H1 (cell line): Measurements from ENCODE around the gene TNFRSF6B. TPM values are rescaled to one million over a fixed set of nuclear protein-coding genes. Genes with fewer than 3 reads are reported as not detected.

Experiments
- CTCF ChIA-PET: fragments of 300-600 bp; sonication (Branson Sonifier 250); formaldehyde crosslinking; loops from one replicate; lab custom pipeline; 2021; ENCODE audit not compliant: partially characterized antibody; lab: Charles Lee
- POLR2A ChIA-PET: fragments of 300-600 bp; sonication (Branson Sonifier 250); formaldehyde crosslinking; loops from one replicate; lab custom pipeline; 2021; ENCODE audit warnings: inconsistent platforms; ENCODE audit not compliant: partially characterized antibody; lab: Charles Lee
- DNase-seq, 2 experiments: peaks; one replicate each; pipeline versions ENCODE4 v3.0.0 to v3.0.0-alpha.2; 2010 to 2022; ENCODE audit warnings: low spot score in 2 of 2, low read depth in 1 of 2, mixed read lengths in 1 of 2
- FAIRE-seq: peaks from 2 replicates; lab custom pipeline; 2011; peaks lifted over from hg19 to GRCh38; lab: Jason Lieb, UNC
- H2AFZ ChIP-seq: 2 replicates; pipeline ENCODE4 v1.8.1; 2012; ENCODE audit warnings: low read length, inconsistent platforms
- H2AK5ac ChIP-seq: 2 replicates; pipeline ENCODE4 v1.6.1; 2013; ENCODE audit warnings: low read depth, low read length
- H2BK120ac ChIP-seq: replicated peaks from 2 replicates; pipeline ENCODE3; 2013; ENCODE audit warnings: low read depth, low read length, inconsistent platforms
- H2BK12ac ChIP-seq: 2 replicates; pipeline ENCODE4 v1.6.1; 2013; ENCODE audit warnings: low read depth, low read length
- H2BK15ac ChIP-seq: 2 replicates; pipeline ENCODE4 v1.6.1; 2013; ENCODE audit warnings: low read length
- H2BK20ac ChIP-seq: 2 replicates; pipeline ENCODE4 v1.6.1; 2013; ENCODE audit warnings: low read length
- H2BK5ac ChIP-seq: 2 replicates; pipeline ENCODE4 v1.6.1; 2013; ENCODE audit warnings: low read depth, low read length
- H3K14ac ChIP-seq: 2 replicates; pipeline ENCODE4 v1.6.1; 2013; ENCODE audit warnings: inconsistent platforms; ENCODE audit not compliant: insufficient read length
- H3K18ac ChIP-seq: 2 replicates; pipeline ENCODE4 v1.6.1; 2013; ENCODE audit warnings: low read length; ENCODE audit errors: extremely low read depth
- H3K23ac ChIP-seq: 2 replicates; pipeline ENCODE4 v1.6.1; 2013; ENCODE audit warnings: inconsistent platforms; ENCODE audit not compliant: insufficient read length
- H3K23me2 ChIP-seq: 2 replicates; pipeline ENCODE4 v1.6.1; 2013; ENCODE audit warnings: low read depth, low read length
- H3K27ac ChIP-seq: 2 replicates; pipeline ENCODE4 v1.6.1; 2011; ENCODE audit warnings: low read depth, low read length, inconsistent platforms
- H3K27me3 ChIP-seq, 4 experiments: replicated peaks in 1 of 4; 1 replicate in 1 of 4; 2 replicates in 3 of 4; pipeline versions ENCODE4 v1.6.1 to v1.8.1; 2011 to 2013; ENCODE audit warnings: low read length in 3 of 4, mild to moderate bottlenecking in 3 of 4, inconsistent platforms in 2 of 4, mixed read lengths in 2 of 4, moderate library complexity in 1 of 4; ENCODE audit not compliant: control insufficient read depth in 3 of 4, insufficient read depth in 3 of 4; ENCODE audit errors: extremely low read depth in 1 of 4
- H3K36me3 ChIP-seq, 4 experiments: 2 replicates each; pipeline versions ENCODE4 v1.6.1 to v1.8.1; 2011 to 2013; ENCODE audit warnings: mild to moderate bottlenecking in 4 of 4, low read length in 3 of 4, moderate library complexity in 2 of 4, control low read depth in 1 of 4, inconsistent platforms in 1 of 4; ENCODE audit not compliant: insufficient read depth in 4 of 4, control insufficient read depth in 2 of 4
- H3K4ac ChIP-seq: replicated peaks from 2 replicates; pipeline ENCODE3; 2013; ENCODE audit warnings: low read length, low read depth, mixed read lengths, inconsistent platforms; ENCODE audit not compliant: insufficient read length
- H3K4me1 ChIP-seq, 4 experiments: replicated peaks in 1 of 4; 1 replicate in 1 of 4; 2 replicates in 3 of 4; pipeline versions ENCODE4 v1.6.1 to v1.8.1; 2011 to 2013; ENCODE audit warnings: low read length in 3 of 4, inconsistent platforms in 2 of 4, mixed read lengths in 1 of 4; ENCODE audit not compliant: insufficient read depth in 4 of 4, control insufficient read depth in 3 of 4
- H3K4me2 ChIP-seq, 2 experiments: 2 replicates each; pipeline versions ENCODE4 v1.6.1 to v1.8.1; 2011 to 2013; ENCODE audit warnings: low read depth in 2 of 2, low read length in 2 of 2, control low read depth in 1 of 2, inconsistent platforms in 1 of 2, mild to moderate bottlenecking in 1 of 2; ENCODE audit not compliant: insufficient read depth in 1 of 2
- H3K4me3 ChIP-seq, 4 experiments: fragments of 200-600, 300-600 bp in 1 of 4; sonication (generic), shearing (Covaris generic), sonication (Bioruptor Twin) in 1 of 4; 2 replicates each; pipeline versions ENCODE4 v1.5.1 to v1.8.1; 2011 to 2016; ENCODE audit warnings: low read length in 4 of 4, low read depth in 3 of 4, control low read depth in 2 of 4, inconsistent platforms in 2 of 4, mild to moderate bottlenecking in 2 of 4, mixed read lengths in 1 of 4, moderate library complexity in 1 of 4; ENCODE audit not compliant: insufficient read depth in 2 of 4; ENCODE audit errors: extremely low read depth in 1 of 4
- H3K56ac ChIP-seq: replicated peaks from 2 replicates; pipeline ENCODE3; 2013; ENCODE audit warnings: low read depth, mild to moderate bottlenecking, mixed read lengths, low read length, inconsistent platforms; ENCODE audit not compliant: insufficient read length
- H3K79me1 ChIP-seq: 2 replicates; pipeline ENCODE4 v1.6.1; 2013; ENCODE audit warnings: low read depth, low read length, control low read depth
- H3K79me2 ChIP-seq, 2 experiments: 2 replicates each; pipeline versions ENCODE4 v1.6.1 to v1.8.1; 2012 to 2013; ENCODE audit warnings: low read length in 2 of 2, mild to moderate bottlenecking in 2 of 2, inconsistent platforms in 1 of 2; ENCODE audit not compliant: insufficient read depth in 2 of 2, control insufficient read depth in 1 of 2
- H3K9ac ChIP-seq, 4 experiments: replicated peaks in 1 of 4; 1 replicate in 1 of 4; 2 replicates in 3 of 4; pipeline versions ENCODE4 v1.6.1 to v1.8.1; 2011 to 2013; ENCODE audit warnings: low read depth in 3 of 4, low read length in 3 of 4, control low read depth in 2 of 4, mild to moderate bottlenecking in 2 of 4, moderate library complexity in 2 of 4, inconsistent platforms in 1 of 4; ENCODE audit errors: extremely low read depth in 1 of 4
- H3K9me3 ChIP-seq, 2 experiments: 2 replicates each; pipeline versions ENCODE4 v1.6.1 to v1.8.1; 2012 to 2013; ENCODE audit warnings: mild to moderate bottlenecking in 2 of 2, moderate library complexity in 2 of 2, control low read depth in 1 of 2, inconsistent platforms in 1 of 2, low read depth in 1 of 2, low read length in 1 of 2, mixed read lengths in 1 of 2; ENCODE audit not compliant: insufficient read depth in 2 of 2
- H4K20me1 ChIP-seq, 2 experiments: replicated peaks in 1 of 2; 2 replicates each; pipeline versions ENCODE3 to v1.8.1; 2011 to 2013; ENCODE audit warnings: inconsistent platforms in 2 of 2, low read length in 2 of 2, mild to moderate bottlenecking in 1 of 2; ENCODE audit not compliant: insufficient read depth in 2 of 2, control insufficient read depth in 1 of 2
- H4K5ac ChIP-seq: 2 replicates; pipeline ENCODE4 v1.6.1; 2013; ENCODE audit warnings: low read length, low read depth, mixed read lengths, inconsistent platforms; ENCODE audit not compliant: insufficient read length
- H4K8ac ChIP-seq: 2 replicates; pipeline ENCODE4 v1.8.0; 2013; ENCODE audit warnings: mild to moderate bottlenecking, moderate library complexity, low read length, inconsistent platforms; ENCODE audit not compliant: insufficient read depth; ENCODE audit errors: extremely low read depth
- H4K91ac ChIP-seq: replicated peaks from 2 replicates; pipeline ENCODE3; 2013; ENCODE audit warnings: low read length, mixed read lengths, inconsistent platforms; ENCODE audit not compliant: insufficient read length
- GABPA ChIP-seq: IDR thresholded peaks from 2 replicates; pipeline ENCODE4 v1.6.1; 2011; ENCODE audit warnings: mild to moderate bottlenecking, low read length, moderate library complexity, borderline replicate concordance; ENCODE audit not compliant: insufficient read depth
- GTF2F1 ChIP-seq: IDR thresholded peaks from 2 replicates; pipeline ENCODE4 v1.6.1; 2012; ENCODE audit warnings: low read depth, low read length, improper control_type of control experiment, borderline replicate concordance
- JUND ChIP-seq: IDR thresholded peaks from 2 replicates; pipeline ENCODE4 v1.6.1; 2011; ENCODE audit warnings: mild to moderate bottlenecking, improper control_type of control experiment, low read length
- KDM4A ChIP-seq: IDR thresholded peaks from one replicate; pipeline ENCODE4 v1.7.1; 2012; ENCODE audit warnings: low read depth, mild to moderate bottlenecking, moderate library complexity, low read length, inconsistent platforms; ENCODE audit not compliant: severe bottlenecking
- NANOG ChIP-seq: IDR thresholded peaks from 2 replicates; pipeline ENCODE4 v1.6.1; 2011; ENCODE audit warnings: low read length, low read depth, mild to moderate bottlenecking, inconsistent platforms; ENCODE audit not compliant: insufficient read depth, poor library complexity, severe bottlenecking
- POLR2AphosphoS5 ChIP-seq: IDR thresholded peaks from 2 replicates; pipeline ENCODE4 v1.6.1; 2011; ENCODE audit warnings: low read depth, low read length
- WGBS, 2 experiments: shearing (Covaris generic) in 1 of 2; methylation state at CpG; one replicate each; pipeline versions ENCODE4 v1.1.6 to v1.1.7; 2013 to 2015; ENCODE audit warnings: low lambda C conversion rate in 2 of 2, mixed read lengths in 2 of 2, inconsistent platforms in 1 of 2, low coverage in 1 of 2, missing lambda C conversion rate in 1 of 2; ENCODE audit not compliant: insufficient replicate concordance in 2 of 2, insufficient coverage in 1 of 2, insufficient read length in 1 of 2; ENCODE audit errors: extremely low coverage in 1 of 2, missing lambda C conversion rate in 1 of 2; 5-methylcytosine and 5-hydroxymethylcytosine counted together
- polyA plus RNA-seq, 7 experiments: library from polyadenylated mRNA; depleted of rRNA in 3 of 7; stranded (reverse) in 5 of 7; unstranded in 2 of 7; fragments of >200 nt in 5 of 7; fragments of 200-250 nt in 2 of 7; gene quantifications; 1 replicate in 5 of 7; 2 replicates in 1 of 7; 4 replicates in 1 of 7; pipeline versions ENCODE4 v1.2.1 to v1.2.3, GENCODE V29; 2011 to 2013; ENCODE audit warnings: missing spikeins in 2 of 7, mixed read lengths in 2 of 7
- total RNA-seq: library from RNA; stranded (reverse); fragmentation: NEBNext Ultra II Directional; extraction: Animal tissue kit (Norgen Biotek cat#: 25700); gene quantifications from 2 replicates; pipeline ENCODE4 v1.2.1, GENCODE V29; 2021

The TNFRSF6B gene
- total and polyA plus RNA-seq, 2 of the 8 experiments (the other 6 are each of a cell fraction or from before 2014, with no cell fraction given) = 3.1 TPM; not detected in 1

GRCh38 chr20:63692436-63693082 is 3.9 kb upstream of the TNFRSF6B start:
- no peak overlapping the region for H3K4me2 ChIP-seq
- H3K27me3 ChIP-seq = no peaks in the 10 kb centered on the region
- H3K79me1 ChIP-seq = no peaks in the 10 kb centered on the region
- peaks cover 0 to 12% of the 10 kb centered on the region in 2 experiments for H4K20me1 ChIP-seq
- H2AK5ac ChIP-seq = no peak overlapping the region
- no peak for TF ChIP-seq KDM4A
- no peak; the same call in 1 of the 2 replicates for TF ChIP-seq POLR2AphosphoS5
- no peak for TF ChIP-seq JUND
- no peak for TF ChIP-seq NANOG
- no peak for TF ChIP-seq GTF2F1
- no peak for TF ChIP-seq GABPA
- H2BK12ac ChIP-seq = no peak overlapping the region
- peaks cover 0 to 3% (median 0%) of the 10 kb centered on the region in 4 experiments; a peak in 1 of 8 replicates for H3K36me3 ChIP-seq
- no peaks in the 10 kb centered on the region; a peak in 1 of 4 replicates for H3K9me3 ChIP-seq
- no peak overlapping the region for H4K8ac ChIP-seq
- no peak overlapping the region for H4K5ac ChIP-seq
- H3K23me2 ChIP-seq = peaks cover 8% of the 10 kb centered on the region; the same call in 1 of the 2 replicates
- H2BK5ac ChIP-seq = no peak overlapping the region
- H3K56ac ChIP-seq = no peak overlapping the region
- H3K27ac ChIP-seq = no peak overlapping the region
- H3K14ac ChIP-seq = no peak overlapping the region
- no peak overlapping the region for H2BK15ac ChIP-seq
- H3K18ac ChIP-seq = no peak overlapping the region
- H2BK120ac ChIP-seq = no peak overlapping the region
- FAIRE-seq (no peak), DNase-seq (no peak)
- H3K4me3 ChIP-seq = no peak overlapping the region
- ChIA-PET CTCF (interaction anchor here (1.1 kb wide), 1 partner anchor 103 kb away, joined by 4 read pairs; no protein-coding TSS in a partner anchor), POLR2A (interaction anchor here (0.5 to 3.5 kb wide), 7 partner anchors 9 to 279 kb away, joined by 3 to 15 read pairs (median 4); partner anchors contain the start of genes ARFRP1 and ZGPAT)
- H3K9ac ChIP-seq = no peak overlapping the region
- H3K4ac ChIP-seq = no peak overlapping the region
- WGBS, 2 experiments = 97% methylated on average over 18 of the region's 20 CpGs; no CpG with 5 or more reads in 1 of the 2 experiments
- H3K4me1 ChIP-seq = peaks cover 0 to 12% (median 4%) of the 10 kb centered on the region in 4 experiments; a peak in 4 of 7 replicates
- H2AFZ ChIP-seq = no peak overlapping the region
- no peak overlapping the region for H2BK20ac ChIP-seq
- no peak overlapping the region for H4K91ac ChIP-seq
- H3K23ac ChIP-seq = no peak overlapping the region
- H3K79me2 ChIP-seq = no peaks in the 10 kb centered on the region
